ENCODE measurements around the gene AATK.

The AATK gene

GRCh38 chr17:81135505-81136278, 30.3 kb downstream of the AATK start:
- TF ChIP-seq CTCF (IDR thresholded peaks at IDR 0.05; ENCODE audit: low read depth, low read length): no peak
- in situ Hi-C loops (cut with HindIII; ENCODE audit: low sequenced_read_pairs): no loop called here
- no peak for DNase-seq (ENCODE audit: low read depth, low spot score)
- no peak overlapping the region for H3K4me3 ChIP-seq (ENCODE audit: low read depth, low read length)

- no peak overlapping the region for H3K4me3 ChIP-seq (ENCODE audit: low read depth, low read length)
- in situ Hi-C loops (cut with HindIII; ENCODE audit: low sequenced_read_pairs): no loop called here
- DNase-seq (ENCODE audit: low read depth, low spot score): no peak
- no peak for TF ChIP-seq CTCF (IDR thresholded peaks at IDR 0.05; ENCODE audit: low read depth, low read length)
These were observed 31.8 kb downstream of the AATK start for GRCh38 chr17:81134064-81134781.

DNA sequence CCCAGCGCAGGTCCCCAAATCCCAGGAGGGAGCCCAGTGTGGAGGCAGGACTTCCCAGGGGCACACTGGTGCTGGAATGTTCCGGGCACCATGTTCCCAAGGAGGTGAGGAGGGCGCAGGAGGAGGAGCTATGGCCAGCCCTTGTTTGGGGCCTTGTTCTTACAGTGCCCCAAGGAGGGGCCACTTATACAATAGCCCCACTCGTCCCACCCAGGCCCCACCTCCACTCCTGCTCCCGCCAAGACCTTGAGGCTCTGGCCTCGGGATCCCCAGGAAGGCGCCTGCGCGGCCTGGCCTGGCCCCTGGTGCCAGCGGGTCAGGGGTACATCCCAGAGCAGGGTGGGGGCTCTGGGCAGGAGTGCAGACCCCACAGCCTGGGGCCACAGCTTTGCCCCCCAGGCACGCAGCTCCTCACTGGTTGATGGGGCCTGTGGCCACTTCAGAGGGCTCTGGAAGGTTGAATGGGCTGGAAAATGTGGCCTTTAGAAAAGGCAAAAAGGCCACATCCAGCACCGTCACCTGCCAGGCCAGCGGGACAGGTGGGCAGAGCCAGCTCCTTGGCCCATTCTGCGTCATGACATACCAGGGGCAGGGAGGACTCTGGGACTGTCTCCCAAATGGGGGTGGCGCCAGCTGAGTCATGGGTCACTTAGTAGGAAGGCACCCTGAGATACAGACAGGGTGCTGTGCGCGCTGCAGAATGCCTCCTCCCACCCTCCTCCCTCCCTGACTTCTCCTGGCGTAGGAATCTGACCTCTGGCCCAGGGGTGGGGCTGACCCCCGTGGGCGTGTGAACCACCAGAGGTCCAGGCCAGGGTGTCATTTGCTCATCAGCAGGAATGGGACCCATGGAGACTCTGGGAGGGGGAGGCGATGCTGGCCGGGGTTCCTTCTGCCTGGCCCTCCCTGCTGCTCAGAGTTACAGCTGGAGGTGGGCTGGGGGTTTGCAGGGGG, 33.0 kb downstream of the AATK start:
- TF ChIP-seq CTCF (IDR thresholded peaks at IDR 0.05; ENCODE audit: low read depth, low read length): no peak
- DNase-seq (ENCODE audit: low read depth, low spot score): no peak
- H3K4me3 ChIP-seq (ENCODE audit: low read depth, low read length): no peak overlapping the region
- in situ Hi-C loops (cut with HindIII; ENCODE audit: low sequenced_read_pairs): no loop called here

- in situ Hi-C loops (cut with HindIII; ENCODE audit: low sequenced_read_pairs): no loop called here
- no peak for DNase-seq (ENCODE audit: low read depth, low spot score)
- TF ChIP-seq CTCF (IDR thresholded peaks at IDR 0.05; ENCODE audit: low read depth, low read length): no peak
- no peak overlapping the region for H3K4me3 ChIP-seq (ENCODE audit: low read depth, low read length)
These were observed 33.9 kb downstream of the AATK start for GRCh38 chr17:81132197-81132540.

DNA sequence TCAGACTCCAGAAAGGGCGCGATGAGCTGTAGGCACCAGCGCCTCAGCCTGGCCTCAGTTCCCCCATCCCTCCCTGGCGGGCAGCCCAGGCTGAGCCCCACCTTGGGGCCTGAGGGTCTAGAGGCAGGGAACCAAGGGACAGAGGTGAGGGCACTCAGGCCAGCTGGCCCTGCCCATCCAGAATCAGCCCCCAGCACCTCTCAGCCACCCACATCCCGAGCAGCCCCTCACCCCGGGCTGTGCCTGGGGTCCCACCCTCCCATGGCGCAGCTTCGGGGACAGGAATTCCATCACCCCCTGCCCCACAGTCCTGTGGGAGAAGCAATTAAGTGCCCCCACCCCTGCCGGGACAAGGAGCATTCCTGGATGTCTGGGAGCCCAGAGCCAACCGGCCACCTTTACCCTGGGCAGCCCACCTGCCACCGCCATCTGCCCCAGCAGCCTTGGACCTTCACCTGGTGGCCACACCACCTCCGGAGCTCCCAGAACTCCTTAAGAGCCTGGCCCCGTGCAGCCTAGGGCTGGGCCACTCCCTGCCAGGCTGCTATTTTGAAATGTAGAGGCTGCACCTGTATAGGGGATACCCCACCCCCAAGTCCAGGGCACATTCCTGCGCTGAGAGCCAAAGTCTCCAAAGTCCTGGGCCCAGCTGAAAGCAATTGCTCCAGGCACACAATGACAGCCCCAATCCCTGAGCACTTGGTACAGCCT, 34.4 kb downstream of the AATK start:
- in situ Hi-C loops (cut with HindIII; ENCODE audit: low sequenced_read_pairs): no loop called here
- H3K4me3 ChIP-seq (ENCODE audit: low read depth, low read length): no peak overlapping the region
- no peak for TF ChIP-seq CTCF (IDR thresholded peaks at IDR 0.05; ENCODE audit: low read depth, low read length)
- no peak for DNase-seq (ENCODE audit: low read depth, low spot score)
